NCI-H748 (cell line): ENCODE data around the gene PAF1.
"Not testable (repeated sequence)": the region's sequence is repeated elsewhere in the genome, so short reads cannot be mapped to it uniquely, and the experiment has no call there.

ENCODE experiments used
- DNase-seq: peaks from one replicate; lab custom pipeline; 2025; ENCODE audit not compliant: unreplicated experiment; lab: John Stamatoyannopoulos, UW

PAF1 gene

DNA sequence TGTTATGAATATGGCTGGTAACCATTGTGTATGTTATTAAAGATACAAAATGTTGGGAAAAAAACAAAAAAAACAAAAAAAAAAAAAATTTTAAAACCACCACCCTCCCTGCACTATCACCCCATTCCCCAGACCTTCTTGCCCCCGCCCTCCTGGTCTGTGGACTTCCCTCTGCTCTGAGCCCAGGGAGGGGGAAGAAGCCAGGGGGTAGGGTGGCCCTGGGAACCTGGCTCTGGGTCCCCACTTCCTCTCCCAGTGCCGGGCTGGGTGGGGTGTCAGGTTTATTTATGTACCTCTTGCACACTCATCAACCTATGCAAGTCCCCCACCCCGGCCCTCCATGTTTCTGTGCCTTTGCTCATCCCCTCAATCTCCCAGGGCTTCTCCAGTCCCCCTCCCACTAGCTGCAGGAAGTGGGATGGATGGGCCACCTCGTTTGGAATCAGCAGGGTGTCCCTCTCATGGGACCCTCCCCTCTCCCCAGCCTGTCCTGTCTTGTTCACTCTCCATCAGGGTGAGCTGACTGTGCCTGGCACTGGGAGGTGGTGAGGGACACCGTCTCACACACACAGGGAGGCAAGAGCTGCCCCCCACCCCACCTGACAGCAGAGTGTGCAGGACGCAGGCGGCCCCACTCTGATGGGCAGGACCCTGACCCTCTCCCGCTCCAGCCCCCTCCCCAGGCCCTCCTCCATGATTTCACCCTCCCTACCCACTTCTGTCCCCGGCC, 5.9 kb downstream of the PAF1 start:
- DNase-seq: no peak

DNA sequence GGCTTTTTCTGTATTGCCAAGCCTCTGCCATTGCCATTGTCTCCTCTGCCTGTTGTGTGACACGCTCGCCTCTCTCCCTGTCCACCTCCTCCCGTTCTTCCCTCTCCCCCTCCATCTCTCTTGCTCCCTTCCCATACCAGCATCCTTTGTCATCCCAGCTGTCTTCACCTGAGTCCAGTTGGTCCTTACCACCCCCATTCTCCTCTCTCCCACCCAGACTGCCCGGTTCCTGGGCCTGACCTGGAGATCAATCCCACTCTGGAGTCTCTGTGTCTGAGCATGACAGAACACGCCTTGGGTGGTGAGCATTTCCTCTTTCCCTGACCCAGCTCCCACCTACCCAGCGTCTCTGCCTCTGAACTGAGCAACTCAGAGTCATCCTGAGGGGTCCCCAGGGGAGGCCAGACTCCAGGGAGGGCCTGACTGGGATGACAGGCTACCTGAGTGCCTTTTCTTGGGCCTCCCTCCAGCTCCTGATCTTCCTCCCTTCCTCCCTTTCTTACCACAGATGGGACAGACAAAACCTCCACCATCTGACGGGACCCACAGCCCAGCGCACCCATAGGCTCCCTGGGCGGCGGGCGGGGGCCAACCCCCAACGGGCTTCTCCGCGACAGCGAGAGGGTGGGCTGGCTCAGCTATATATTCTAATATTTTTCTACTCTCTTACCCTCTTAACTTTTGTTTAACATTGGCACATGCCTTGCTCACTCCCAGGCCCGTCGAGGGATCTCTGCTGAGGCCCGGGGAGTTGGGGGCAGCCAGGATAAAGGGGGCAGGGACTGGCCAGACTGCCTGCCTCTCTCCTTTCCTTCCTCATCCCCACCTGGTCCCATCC, 7.7 kb downstream of the PAF1 start:
- DNase-seq: no peak

DNA sequence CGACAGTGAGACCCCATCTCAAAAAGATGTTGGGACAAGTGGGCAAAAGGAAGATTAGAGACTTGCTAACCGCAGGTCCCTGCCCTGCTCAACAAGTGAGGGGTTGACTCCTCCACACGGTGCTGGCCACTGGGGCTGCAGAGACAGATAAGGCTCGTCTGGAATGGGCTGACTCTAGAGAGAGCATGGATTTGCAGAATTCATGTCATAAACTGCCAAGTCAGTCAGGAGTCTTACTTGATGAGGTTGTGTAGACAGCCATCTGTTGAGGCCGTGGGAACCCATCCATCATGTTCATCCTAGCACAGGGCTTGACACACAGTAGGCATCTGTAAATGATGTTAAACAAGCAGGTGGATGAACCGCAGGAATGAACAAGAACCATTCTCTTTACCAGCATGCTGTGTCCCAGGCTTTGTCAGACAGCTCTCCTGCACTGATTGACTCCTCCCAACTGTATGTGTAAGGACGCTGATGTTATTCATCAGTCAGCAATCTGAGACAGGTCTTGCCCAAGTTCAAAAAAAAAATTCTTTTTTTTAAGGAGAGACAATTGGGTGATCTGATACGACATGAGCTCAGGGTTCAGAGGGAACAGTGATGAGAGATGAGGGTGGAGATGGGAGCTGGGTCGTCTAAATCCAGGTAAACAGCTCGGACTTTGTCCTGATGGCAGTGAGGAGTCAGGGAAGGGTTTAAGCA, 8.8 kb downstream of the PAF1 start:
- DNase-seq: no peak

DNA sequence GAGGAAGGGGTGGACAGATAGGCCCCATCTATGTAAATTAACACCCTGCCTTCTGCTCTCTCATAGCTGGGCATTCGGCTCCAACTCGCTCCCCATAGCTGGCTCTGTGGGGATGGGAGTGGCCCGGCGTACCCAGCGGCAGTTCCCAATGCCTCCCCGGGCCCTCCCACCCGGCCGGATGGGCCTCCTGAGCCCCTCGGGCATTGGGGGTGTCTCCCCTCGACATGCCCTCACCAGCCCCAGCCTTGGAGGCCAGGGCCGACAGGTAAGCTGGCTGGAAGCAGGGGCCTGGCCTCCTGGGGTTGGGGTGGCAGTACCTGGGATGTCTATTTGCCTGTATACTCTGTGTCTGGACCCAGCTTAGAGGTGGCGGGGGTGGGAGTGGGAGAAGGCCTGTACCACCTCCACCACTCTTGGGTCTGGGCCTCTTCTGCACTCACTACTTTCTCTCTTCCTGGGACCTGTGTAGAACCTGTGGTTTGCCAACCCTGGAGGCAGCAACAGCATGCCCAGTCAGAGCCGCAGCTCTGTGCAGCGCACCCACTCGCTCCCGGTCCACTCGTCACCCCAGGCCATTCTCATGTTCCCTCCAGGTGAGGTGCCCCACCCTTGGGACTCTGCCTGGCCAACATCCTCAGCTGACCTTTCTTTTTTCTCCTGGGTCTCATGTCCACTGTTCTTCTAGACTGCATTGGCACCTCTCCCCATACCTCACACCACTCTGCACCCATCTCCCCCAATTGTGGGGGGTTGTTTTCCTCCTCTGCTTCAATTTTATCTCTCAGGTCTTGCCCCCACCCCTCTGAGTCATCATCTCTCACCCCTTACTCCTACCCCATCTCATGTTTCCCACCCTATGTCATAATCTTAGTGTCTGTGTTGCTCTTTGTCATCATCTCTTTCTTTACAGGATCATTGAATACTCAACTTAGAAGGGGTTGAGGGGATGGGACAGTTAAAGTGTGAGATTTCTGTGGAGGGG, 10.1 kb downstream of the PAF1 start:
- no peak for DNase-seq

DNA sequence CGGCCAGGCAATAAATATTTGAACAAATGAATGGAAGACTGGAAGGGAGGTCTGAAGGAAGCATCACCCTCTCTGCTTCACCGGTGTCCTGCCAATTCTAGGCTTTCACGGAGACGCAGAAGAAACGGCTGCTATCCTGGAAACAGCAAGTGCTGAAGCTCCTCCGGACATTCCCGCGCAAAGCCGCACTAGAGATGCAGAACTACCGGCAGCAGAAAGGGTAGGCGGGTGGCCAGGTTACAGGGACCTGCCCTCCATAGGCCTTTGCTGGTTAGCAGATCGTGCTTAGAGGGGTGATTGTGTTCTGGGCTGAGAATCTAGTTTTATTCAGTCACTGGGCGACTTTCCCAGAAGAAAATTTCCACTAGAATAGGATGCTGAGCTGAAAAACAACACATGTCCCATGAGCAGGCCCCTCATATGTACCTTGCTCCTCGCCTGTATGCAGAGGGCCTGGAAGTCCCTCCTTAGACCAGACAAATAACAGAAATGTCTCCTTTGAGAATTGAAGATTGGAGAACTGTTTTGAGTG, 11.0 kb downstream of the PAF1 start:
- DNase-seq: no peak

DNA sequence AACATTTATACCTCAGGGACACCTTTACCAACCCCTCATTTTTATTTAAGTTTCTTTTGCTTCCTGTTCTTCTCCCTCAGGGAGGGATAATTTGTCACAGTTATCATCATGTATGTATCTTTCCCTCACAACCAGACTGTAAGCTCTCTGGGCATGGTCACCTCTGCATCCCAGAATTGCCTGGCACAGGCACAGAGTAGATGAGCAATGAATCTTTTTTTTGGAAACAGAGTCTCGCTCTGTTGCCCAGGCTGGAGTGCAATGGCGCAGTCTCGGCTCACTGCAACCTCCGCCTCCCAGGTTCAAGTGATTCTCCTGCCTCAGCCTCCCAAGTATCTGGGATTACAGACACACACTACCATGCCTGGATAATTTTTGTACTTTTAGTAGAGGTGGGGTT, 11.5 kb downstream of the PAF1 start:
- not testable (repeated sequence) for DNase-seq

DNA sequence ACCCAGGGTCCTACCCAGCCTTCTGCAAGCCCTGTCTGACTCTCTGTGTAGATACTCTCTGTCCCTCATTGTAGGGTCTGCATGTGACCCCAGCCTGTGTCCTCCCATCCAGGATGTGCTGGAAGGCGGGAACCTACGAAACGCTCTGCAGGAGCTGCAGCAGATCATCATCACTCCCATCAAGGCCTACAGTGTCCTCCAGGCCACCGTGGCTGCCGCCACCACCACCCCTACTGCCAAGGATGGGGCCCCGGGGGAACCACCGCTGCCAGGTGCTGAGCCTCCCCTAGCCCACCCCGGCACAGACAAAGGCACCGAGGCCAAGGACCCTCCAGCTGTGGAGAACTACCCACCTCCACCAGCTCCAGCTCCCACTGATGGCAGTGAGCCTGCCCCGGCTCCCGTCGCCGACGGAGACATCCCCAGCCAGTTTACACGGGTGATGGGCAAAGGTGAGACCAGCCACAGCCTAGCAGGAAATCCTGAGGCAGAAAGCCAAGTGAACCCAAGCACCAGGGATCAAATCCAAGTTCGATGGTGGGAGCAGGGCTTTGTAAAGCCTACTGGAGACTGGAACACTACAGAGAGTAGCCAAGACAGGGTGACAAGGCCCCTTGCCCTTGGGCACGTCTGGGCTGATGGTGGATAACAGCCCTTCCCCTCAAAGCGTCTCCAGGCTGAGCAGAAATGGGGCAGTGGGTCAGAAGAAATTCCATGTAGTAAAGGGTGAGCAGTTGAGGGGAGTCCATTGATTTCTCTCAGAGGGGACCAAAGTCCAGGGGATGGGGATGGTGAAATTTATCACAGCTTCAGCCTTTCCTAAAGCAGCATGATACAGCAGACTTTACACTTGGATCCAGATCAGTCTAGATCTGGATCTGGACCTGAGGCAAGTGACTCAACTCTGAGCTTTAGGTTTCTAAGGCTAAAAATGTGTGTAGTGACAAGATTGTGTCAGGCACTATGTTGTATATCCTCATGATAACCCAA, 13.2 kb downstream of the PAF1 start:
- no peak for DNase-seq

DNA sequence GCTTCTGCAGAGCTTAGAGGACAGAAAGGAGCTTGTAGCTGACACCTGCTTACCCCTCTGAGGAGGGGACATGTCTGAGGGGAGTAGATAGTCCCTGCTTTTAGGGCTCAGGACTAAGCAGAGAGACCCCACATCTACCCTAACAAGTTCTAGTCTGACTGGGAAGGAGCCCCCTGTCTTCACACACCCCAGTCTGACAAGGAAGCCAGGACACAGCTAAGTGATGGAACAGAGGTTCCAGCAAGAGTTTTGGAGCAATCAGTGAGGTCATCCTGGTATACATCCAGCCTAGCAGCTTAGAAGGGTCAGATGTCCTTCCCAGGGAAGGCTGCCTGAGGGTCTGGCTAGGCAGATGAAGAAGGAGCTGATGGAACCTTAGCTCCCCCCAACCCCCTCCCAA, 15.0 kb downstream of the PAF1 start:
- DNase-seq: no peak

DNA sequence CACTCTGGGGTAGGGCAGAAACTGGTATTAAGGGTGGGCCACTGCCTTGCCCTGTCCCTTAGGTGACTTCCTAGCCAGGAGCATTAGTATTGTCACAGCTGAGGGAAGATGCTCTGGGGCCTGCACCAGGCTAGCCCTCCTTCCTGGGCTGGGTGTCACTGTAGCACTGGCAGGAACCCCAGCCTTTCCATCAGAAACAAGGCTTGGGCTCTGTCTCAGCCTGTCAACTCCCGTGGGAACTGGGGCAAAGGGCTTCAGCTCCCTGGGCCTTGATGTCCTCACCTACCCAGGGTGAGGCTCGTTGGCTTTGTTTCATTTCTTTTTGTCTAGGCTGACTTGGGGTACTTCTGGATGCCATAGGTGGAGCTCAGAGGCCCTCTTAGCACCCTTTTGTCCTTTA, 18.0 kb downstream of the PAF1 start:
- DNase-seq: no peak

DNA sequence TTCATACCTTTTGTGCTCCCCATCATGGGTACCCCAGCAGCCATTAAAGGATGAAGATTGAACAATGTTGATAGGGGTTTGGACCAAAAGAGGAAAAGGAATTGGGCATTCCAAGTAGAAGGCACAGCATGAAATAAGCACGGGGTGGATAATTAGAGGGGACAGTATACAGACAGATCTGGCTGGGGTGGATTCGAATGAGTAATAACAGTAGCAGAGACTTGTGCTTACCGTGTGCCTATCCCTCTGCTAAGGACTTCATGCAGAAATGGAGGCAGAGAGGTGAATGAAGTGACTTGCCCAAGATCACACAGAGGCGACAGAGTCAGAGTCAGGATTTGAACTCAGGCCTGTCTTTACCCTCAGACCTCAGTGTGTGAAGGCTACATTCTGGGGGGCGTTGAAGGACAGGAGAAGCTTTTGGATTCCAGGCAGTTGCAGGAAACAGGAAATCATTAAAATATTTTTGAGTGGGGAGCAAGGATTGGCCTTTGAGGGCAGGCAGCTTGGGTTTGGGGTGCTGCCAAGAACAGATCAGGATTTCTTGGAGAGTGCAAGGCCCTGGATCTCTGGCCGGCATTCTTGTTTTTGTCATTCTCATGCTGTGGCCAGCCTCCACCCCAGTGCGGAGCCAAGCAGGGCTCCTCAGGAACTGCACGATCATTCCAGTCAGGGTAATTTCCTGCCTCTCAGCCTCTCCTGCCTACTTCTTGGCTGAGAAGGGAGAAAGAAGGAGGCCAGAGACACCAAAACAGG, 18.7 kb downstream of the PAF1 start:
- DNase-seq: no peak

DNA sequence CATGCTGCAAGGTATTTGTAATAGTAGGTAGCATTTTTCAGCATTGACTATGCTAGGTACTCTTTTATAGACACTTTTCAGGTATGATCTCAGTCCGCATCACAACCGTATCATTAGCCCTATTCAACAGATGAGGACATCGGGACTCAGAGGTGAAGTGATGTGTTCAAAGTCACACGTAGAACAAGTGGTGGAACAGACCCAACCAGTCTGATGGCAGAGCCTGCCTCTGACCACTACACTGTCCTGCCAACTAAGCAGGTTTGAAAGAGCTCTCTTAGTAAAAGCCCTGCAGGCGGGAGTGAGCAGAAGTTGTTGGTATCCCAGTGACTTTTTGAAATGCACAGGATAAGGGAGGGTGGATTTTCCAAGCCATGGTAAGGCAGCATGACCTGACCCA, 20.2 kb downstream of the PAF1 start:
- no peak for DNase-seq

DNA sequence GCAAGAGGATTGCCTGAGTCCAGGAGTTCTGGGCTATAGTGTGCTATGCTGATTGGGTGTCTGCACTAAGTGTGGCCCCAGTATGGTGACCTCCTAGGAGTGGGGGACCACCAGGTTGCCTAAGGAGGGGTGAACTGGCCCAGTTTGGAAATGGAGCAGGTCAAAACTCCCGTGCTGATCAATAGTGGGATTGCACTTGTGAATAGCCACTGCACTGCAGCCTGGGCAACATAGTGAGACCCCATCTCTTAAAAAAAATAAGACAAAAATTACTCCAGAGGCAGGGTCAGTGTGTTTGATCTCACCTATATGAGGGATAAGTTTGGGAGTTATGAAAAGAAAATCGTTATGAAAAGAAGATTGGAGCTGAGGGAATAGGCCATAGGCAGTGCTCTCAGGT, 21.7 kb downstream of the PAF1 start:
- no peak for DNase-seq

DNA sequence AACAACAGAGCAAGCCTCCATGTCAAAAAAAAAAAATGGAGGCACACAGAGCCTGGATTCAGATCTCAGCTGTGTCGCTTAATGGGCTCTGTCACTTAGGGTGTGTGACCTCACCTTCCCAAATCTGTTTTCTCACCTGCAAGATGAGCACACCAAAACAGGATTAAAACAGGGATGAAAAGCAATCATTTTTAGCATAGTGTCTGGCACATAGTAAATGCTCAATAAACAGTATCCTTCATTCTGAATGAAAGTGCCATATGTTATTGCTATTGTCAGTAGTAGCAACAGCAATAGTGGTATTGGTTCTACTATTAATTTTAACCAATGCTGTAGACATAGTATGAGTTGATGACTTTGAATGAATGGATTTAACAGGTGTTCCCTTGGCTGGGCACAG, 25.4 kb downstream of the PAF1 start:
- DNase-seq: no peak

DNA sequence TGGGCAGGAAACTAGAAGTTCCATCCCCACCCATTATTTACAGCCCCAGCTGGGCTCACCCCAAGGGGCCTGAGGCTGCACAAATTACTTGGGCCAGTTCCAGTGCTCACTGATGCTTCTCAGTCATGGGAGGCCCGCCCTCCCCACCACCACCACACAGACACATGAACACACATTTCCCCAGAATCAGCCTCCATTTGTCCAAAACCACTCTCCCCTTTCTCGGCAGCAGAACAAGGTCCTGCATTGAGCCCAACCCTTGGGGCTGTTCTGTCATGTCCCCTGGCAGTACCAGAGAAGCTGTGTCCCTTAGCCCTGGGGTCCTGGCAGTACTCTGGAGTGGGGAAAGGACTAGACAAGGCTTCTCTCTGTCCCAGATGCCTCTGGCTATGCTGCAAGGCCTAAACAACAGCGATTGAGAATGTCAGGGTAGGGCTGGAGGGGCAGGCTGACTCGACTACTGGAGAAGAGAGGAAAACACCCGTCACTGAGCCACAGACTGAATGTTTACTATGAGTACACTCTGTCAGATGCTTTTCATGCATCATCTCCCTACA, 26.9 kb downstream of the PAF1 start:
- no peak for DNase-seq

DNA sequence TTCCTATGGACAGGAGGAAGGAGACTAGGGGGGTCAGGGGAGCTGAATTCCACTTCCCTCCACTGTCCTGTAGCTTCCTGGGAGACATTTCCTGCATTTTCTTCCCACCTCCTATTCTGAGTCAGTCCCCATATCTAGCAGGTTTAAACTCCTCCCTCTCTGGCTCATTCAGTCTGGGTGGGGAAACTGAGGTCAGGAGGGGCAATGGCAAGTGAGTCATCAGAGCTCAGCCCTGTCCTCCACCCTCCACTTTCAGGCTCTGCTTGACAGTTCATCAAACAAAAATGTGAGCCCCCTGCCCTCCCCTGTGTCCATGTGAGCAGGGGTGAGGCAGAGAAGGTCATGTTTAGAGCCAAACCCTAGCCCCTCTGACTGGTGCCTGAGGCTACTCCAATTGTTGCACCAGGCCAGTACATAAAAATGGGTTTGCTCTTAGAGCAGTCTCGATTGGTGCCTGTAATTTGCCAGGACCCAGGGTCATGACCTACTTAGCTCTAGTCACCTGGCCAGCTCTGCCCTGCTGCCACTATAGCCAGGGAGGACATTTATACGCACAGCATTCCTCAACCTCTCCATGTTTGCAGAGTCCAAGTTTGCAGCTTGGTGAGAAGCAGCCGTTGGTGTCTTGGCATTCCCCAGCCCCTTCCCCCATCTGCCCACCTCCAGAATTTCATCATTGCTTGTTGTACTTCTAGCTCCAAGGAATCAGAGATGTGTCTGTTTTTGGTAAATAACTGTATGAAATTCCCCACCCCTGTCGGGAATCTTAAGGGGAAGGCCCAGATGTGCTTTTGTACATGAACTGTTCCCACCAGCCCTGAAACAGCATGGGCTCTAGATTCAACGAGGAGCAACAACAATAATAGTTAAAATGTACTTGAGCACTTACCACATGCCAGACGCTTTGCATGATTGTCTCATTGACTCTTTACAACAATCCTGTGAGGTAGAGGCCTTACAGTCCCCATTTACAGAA, 27.9 kb downstream of the PAF1 start:
- no peak for DNase-seq

DNA sequence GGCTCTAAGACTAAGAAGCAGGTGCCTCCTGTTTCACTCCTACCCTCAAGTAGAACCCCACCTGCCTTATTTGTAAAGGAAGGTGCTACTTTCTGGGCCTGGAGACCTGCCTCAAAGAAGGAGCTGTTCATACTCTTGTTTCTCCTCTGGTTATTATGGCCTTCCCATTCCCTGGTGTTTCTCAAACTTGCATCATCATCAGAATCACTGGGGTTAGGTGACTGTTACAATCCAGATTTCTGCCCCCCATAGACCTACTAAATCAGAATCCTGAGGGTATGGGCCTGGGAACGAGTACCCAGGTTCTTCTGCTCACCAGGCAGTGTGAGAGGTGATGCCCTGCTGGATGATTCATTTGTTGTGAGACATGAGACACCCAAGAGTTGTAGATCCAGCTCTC, 30.3 kb downstream of the PAF1 start:
- DNase-seq: no peak

DNA sequence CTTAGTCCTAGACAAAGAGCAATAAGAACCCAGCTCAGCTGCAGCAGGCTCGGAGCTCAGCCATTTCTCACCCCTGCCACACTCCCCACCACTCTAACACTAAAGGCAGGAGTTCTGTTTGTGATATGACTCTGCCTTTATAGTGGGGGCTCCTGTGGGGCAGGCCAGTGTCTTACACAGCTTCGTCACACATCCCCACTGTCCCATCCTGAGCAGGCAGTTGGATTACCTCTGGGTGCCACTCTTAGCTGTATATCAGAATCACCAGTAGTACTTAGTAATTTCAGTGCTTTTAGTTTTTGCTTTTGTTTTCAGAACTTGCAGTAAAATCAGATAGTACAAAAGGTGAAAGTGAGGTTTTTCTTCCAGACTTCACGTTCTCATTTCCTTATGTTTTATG, 31.9 kb downstream of the PAF1 start:
- no peak for DNase-seq
